AG09319 (cell line): ENCODE data around the gene TTYH2.
"Not testable (repeated sequence)": the region's sequence is repeated elsewhere in the genome, so short reads cannot be mapped to it uniquely, and the experiment has no call there.

ENCODE experiments used
- DNase-seq: peaks from one replicate; pipeline ENCODE4 v3.0.0-alpha.2; 2010; ENCODE audit warnings: low read depth; ENCODE audit errors: extremely low read depth
- CTCF ChIP-seq: IDR thresholded peaks from 2 replicates; pipeline ENCODE4 v1.5.1; 2011; ENCODE audit warnings: low read depth, mild to moderate bottlenecking, inconsistent platforms, low read length, moderate library complexity

TTYH2 gene

GRCh38 chr17:74274709-74275340 lies 61.5 kb downstream of the TTYH2 start:
- no peak for DNase-seq

GRCh38 chr17:74276051-74276476 lies 62.7 kb downstream of the TTYH2 start:
- DNase-seq, result no peak
- no peak for TF ChIP-seq CTCF

More at GRCh38 chr17:74274709-74275340, 61.5 kb downstream of the TTYH2 start:
- TF ChIP-seq CTCF, result no peak

GRCh38 chr17:74276541-74277009 lies 63.2 kb downstream of the TTYH2 start:
- DNase-seq, result no peak

GRCh38 chr17:74277935-74278334 lies 64.6 kb downstream of the TTYH2 start:
- no peak for DNase-seq
- TF ChIP-seq CTCF, result no peak

More at GRCh38 chr17:74276541-74277009, 63.2 kb downstream of the TTYH2 start:
- TF ChIP-seq CTCF, result no peak

- DNase-seq, result not testable (repeated sequence)
These were observed 66.2 kb downstream of the TTYH2 start for GRCh38 chr17:74279617-74280016.

- no peak for DNase-seq
- no peak for TF ChIP-seq CTCF
These were observed 66.7 kb downstream of the TTYH2 start for GRCh38 chr17:74280093-74280513.

GRCh38 chr17:74281799-74282198 lies 68.4 kb downstream of the TTYH2 start:
- no peak for TF ChIP-seq CTCF
- DNase-seq, result no peak

GRCh38 chr17:74282274-74282586 lies 68.9 kb downstream of the TTYH2 start:
- DNase-seq, result not testable (repeated sequence)
